GM18520 (cell line): ENCODE data around the gene FIBP.

ENCODE experiments used
- ATAC-seq: cut with Tn5 transposase; IDR thresholded peaks from one replicate; pipeline ENCODE4 v1.9.1; 2021; ENCODE audit not compliant: unreplicated experiment

The FIBP gene

DNA sequence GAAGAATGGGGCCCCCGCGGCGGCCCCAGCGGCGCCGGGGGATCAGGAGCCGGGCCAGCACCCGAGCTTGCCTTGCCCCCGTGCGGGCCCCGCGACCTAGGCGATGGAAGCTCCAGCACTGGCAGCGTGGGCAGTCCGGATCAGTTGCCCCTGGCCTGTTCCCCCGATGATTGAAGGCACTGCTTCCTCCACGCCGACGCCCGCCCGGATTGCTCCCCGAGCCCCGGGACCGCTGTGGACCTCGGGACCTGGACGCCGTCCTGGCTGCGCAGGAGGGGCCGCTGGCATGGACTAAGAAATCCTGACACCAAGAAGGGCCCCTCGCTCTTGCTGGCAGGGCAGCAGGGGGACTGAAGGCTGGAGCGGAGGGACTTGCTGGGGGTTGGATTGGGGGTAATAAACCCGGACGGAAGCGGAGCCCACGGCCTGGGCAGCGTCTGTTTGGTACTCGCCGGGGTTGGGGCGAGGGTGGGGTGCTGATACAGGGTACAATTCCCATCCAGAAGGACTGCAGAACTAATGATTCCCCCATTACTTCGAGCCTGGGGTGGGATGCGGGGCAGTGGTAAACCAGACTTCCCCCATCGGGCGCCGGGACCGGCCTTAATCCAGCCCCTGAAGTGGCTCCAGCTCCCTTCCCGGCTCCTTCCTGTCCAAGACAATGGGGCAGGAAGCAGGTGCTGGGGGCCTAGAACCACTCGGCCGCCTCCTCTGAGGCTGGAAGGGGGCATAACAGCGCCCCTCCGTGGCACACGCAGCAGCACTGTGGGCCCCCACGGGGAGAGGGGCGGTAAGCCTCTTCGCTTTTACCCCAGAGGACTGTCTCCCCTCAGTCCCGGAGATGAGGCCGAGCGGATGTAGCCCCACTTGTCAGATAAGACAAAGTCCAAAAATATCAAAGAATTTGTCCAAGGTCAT lies 3.2 kb upstream of the FIBP start:
- no peak for ATAC-seq

DNA sequence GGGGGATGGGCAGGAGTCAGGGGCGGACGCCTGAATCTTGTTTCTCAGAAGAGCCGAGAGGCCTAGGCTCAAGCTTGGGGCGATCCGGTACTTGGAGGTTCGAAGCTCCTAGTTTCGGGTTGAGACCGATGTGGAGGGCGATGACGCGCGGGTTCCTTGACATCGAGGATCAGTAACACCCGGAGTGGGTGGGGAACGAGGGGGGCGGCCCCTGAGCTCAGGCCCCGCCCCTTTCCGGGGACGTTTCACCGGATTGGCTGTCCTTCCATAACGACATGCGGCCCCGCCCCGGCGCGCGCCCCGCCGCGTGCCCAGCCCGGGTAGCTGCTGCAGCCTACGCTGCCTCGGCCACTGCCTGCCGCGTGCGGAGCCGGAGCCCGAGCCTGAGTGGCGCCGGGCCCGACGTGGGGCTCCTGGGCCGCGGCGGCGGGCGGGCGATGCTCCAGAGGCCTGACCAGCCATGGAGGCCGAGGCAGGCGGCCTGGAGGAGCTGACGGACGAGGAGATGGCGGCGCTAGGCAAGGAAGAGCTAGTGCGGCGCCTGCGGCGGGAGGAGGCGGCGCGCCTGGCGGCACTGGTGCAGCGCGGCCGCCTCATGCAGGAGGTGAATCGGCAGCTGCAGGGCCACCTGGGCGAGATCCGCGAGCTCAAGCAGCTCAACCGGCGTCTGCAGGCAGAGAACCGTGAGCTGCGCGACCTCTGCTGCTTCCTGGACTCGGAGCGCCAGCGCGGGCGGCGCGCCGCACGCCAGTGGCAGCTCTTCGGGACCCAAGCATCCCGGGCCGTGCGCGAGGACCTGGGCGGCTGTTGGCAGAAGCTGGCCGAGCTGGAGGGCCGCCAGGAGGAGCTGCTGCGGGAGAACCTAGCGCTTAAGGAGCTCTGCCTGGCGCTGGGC lies 2.3 kb upstream of the FIBP start, which contains the start of gene CCDC85B:
CCDC85B (plus strand) TSS at position 350 of the 895 bp plus-strand sequence; CDS start at position 461, 111 bp downstream.
- ATAC-seq: peak; percentile 49

DNA sequence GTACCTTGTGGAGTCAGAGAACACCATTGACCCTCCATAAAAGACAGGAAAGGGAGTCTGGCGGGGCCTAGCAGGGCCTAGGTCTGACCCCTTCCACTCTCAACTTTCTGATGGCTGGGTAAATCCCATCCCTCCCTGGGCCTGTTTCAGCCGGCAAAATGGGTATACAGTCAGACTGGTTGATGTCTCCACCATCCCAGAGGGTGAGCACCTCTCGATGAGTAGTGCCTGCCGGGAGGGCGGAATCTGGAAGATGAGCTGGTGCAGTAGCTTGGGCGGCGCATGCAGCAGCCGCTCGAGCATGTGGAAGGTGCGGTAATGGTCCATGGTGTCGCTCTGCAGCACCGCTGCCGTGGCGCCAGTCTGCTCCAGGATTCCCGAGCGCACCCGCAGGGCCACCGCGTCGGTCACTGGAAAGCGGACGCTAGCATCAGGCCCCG lies 528 bp downstream of the FIBP start:
- ATAC-seq: no peak

DNA sequence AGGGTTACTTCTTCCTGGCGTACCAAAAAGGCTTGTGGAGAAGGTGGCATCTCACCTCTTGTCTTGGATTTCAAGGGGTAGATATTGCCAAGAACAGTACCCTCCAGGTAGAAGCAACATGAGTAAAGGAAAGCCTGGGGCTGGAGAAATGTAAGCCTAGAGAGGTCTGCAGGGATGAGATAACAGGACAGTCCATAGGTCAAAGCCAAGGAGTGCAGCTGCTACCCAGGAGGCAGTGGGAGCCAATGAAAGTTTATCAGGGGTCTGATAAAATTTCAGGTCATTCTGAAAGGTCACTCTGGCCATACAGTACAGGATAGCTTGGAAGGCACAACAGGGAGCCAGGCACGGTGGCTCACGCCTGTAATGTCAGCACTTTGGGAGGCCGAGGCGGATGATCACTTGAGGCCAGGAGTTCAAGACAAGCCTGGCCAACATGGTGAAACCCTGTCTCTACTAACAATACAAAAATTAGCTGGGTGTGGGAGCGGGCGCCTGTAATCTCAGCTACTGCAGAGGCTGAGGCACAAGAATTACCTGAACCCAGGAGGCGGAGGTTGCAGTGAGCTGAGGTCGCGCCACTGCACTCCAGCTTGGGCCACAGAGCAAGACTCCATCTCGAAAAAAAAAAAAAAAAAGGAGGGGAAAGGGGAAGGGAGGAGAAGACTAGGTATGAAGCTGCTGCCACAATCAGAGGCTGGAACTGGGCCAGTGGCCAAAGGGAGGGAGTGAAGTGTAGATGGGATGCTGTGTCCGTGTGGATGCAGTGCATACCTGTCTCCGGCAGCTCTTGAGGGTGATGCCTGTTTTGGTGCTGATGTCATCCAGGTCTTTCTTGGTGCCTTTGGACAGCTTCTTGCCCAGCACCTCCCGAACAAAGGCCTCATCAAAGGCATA lies 1.2 kb downstream of the FIBP start:
- no peak for ATAC-seq

DNA sequence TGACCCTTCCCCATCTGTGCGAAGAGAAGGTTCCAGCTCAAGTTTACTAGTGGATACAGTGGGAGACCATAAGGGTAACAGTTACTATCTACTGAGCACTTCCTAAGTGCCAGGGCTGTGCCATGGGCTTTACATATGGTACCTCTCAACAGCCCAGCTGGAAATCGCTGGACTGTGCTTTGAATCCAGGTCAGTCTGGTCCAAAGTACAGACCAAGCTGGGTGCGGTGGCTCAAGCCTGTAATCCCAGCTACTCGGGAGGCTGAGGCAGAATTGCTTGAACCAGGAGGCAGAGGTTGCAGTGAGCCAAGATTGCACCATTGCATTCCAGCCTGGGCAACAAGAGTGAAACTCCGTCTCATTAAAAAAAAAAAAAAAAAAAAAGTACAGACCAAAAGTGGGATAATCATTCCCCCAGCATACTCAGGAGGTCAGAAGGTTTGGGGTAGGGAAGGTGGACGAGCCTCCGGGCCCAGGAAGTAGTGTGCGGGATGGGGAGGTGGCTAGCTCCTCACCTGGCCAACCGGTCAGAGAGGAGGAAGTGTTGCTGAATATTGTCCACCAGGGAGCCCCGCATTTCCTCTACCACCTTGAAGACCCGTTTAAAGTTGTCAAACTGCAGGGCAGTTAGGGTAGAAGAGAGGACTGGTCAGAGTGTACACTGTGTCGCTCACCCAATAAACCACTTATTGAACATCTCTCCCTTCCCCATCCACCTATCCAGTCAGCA lies 2.3 kb downstream of the FIBP start:
- no peak for ATAC-seq

DNA sequence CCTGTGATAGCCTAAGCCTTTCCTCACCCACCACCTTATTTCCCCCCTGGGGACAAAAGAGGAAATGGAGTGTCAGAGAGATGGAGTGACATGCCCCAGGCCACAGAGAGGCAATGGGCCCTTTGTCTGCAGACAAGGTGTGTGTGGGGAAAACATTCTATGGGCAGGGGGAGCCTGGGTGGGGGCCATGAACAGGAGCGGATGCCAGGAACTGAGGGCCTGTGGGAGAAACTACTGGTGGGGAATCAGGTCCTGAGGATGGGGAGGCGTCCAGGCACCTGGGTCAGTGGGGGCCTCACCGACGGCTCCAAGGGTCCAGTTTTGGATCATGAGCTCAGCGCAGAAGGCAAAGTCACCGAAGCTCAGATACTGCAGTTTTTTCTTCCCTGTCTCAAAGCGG lies 3.0 kb downstream of the FIBP start:
- no peak for ATAC-seq

DNA sequence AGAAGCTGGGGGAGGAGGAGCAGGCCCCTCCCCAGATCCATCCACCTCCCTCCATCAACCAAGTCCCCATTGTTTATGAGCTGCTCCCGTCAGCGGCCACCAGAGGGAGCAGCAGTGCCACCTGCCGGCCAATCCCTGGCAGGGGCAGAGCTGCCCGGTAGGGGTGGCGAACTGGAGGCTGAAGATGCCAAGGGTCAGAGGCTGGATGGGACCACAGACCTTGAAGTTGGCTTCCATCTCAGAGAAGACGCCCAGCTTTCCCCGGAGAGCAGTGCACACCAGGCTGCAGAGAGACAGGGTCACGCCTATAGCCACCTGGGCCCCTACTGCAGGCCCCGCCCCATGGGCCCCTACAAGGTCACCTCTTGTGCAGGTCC lies 3.6 kb downstream of the FIBP start:
- no peak for ATAC-seq

DNA sequence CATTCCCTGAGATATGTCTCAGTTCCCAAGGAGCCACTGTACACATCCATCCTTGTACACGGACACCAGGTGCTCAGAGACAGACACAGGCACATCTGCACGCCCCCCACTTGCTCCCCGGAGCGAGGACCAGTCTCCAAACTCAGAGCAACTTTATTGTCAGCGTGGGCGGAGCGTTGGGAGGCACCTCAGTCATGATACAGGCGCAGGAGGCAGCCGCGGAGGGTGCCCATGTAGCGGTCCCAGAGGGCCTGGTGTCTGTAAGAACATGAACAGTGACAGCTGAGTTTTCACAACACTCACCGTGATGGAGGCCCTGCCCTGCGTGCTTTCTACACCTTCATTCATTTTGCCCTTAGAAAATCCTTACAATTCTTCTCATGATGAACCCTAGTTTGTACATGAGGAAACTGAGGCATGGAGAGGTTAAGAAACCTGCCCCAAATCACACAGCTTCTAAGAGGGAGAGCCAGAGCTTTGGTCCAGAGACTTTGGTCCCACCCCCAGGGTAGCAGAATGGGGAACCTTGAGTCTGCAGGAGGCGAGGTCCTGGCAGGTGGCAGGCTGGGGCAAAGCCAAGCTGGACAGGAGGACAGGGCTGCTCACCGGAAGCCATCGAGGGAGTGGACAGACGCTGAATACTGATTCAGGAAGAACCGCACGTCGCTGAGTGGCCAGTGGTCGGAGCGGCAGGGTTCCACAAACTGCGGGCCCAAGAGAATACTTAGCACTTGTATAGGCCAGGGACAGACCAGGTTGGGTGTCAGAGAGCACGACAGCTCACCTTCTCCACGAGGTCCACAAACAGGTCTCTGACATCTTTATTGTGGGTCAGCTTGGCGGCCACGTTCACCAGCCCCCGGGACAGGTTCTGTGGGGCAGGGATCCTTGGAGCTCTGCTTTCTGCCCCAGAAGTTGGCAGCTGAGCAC lies 4.2 kb downstream of the FIBP start:
- ATAC-seq: no peak

DNA sequence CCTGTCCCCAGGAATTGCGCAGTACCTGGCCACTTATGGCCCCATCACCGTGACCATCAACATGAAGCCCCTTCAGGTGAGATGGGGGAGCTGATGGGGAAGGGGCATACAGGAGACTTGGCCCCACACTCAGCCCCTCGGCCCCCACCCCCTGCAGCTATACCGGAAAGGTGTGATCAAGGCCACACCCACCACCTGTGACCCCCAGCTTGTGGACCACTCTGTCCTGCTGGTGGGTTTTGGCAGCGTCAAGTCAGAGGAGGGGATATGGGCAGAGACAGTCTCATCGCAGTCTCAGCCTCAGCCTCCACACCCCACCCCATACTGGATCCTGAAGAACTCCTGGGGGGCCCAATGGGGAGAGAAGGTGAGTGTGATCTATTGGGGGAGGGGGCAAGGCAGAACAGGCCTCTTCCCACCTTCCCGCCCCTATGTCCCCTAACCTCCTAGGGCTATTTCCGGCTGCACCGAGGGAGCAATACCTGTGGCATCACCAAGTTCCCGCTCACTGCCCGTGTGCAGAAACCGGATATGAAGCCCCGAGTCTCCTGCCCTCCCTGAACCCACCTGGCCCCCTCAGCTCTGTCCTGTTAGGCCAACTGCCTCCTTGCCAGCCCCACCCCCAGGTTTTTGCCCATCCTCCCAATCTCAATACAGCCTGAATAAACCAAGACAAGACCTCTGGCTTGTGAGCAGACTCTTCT lies 5.1 kb downstream of the FIBP start:
- ATAC-seq: no peak

DNA sequence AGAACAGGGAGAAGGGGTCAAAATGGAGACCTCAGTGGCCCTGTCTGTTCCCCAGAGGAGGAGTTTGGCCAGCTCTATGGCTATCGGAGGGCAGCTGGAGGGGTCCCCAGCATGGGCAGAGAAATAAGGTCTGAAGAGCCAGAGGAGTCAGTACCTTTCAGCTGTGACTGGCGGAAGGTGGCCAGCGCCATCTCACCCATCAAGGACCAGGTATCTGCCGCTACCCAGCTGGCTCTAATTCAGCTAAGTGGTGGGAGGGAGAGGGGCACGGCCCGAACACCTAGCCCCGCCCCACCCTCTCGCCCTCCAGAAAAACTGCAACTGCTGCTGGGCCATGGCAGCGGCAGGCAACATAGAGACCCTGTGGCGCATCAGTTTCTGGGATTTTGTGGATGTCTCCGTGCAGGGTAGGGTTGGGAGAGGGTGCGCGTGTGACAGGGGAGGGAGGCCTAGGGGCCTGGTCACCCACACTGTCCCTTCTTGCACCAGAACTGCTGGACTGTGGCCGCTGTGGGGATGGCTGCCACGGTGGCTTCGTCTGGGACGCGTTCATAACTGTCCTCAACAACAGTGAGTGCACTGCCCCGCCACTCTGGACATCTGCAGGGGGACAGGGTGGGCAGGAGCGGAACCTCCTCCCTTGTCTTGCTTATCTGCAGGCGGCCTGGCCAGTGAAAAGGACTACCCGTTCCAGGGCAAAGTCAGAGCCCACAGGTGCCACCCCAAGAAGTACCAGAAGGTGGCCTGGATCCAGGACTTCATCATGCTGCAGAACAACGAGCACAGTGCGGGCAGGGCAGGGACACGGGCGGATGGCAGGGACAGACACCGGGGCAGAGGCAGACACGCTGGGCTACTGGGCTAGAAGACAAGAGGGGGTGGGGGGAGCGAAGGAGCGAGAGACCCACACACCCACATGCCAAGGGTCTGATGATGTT lies 5.9 kb downstream of the FIBP start:
- no peak for ATAC-seq

DNA sequence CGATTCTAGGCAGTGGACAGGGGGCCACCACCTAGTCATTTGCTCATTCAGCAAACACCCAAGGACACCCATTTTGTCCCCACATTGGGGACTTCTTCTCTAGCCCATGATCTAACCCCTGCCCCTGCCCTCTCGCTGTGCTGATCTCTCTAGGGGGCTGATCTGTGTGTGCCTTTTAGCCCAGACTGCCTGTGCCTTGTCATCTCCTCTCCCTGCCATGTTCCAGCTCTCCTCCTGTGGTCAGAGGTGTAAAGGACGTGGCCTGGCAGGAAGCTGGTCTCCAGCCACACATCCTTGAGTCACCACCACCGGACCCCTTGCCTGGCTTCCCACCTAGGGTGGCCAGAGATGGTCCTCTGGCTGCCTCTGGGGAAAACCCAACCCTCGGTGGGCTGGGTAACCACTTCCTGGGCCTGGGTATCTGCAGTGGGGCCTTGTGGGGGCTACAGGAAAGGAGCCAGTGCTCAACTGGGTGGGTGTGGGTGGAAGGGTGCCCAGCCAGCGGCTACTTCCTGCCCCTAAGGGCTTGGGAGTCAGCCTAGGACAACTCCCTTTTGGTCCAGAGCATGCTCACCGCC lies 7.3 kb downstream of the FIBP start:
- ATAC-seq: no peak

DNA sequence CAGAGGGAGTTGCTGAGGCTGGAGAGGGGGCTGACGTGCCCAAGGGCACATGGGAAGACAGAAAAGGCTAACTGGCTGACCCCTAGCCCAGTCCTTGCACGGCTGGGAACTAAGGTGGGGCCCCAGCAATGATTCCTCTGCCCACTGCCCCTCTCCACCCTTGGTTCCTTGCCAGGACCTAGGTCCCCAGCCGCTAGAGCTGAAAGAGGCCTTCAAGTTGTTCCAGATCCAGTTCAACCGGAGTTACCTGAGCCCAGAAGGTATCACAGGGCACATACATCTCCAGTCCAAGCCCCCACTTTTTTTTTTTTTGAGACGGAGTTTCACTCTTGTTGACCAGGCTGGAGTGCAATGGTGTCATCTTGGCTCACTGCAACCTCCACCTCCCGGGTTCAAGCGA lies 8.2 kb downstream of the FIBP start:
- ATAC-seq: no peak

DNA sequence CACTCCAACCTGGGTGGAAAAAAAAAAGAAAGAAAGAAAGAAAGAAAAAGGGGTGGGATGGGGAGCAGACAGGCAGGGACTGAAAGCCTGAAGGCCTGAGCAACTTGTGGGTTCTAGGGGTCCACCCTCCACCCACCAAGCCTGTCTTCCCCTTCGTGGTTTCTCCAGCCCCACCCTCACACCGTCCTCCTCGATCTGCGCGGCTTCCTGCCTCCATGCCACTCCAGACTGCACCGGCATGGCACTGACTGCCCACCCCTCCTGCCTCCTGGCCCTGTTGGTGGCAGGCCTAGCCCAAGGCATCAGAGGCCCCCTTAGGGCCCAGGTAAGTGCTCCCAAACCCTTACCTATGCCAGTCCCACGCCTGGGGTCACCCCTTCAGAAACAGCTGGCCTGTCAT lies 8.7 kb downstream of the FIBP start, which contains the start of gene CTSW:
CTSW (plus strand) TSS at position 221 of the 400 bp plus-strand sequence; CDS start at position 239, 18 bp downstream.
- no peak for ATAC-seq

DNA sequence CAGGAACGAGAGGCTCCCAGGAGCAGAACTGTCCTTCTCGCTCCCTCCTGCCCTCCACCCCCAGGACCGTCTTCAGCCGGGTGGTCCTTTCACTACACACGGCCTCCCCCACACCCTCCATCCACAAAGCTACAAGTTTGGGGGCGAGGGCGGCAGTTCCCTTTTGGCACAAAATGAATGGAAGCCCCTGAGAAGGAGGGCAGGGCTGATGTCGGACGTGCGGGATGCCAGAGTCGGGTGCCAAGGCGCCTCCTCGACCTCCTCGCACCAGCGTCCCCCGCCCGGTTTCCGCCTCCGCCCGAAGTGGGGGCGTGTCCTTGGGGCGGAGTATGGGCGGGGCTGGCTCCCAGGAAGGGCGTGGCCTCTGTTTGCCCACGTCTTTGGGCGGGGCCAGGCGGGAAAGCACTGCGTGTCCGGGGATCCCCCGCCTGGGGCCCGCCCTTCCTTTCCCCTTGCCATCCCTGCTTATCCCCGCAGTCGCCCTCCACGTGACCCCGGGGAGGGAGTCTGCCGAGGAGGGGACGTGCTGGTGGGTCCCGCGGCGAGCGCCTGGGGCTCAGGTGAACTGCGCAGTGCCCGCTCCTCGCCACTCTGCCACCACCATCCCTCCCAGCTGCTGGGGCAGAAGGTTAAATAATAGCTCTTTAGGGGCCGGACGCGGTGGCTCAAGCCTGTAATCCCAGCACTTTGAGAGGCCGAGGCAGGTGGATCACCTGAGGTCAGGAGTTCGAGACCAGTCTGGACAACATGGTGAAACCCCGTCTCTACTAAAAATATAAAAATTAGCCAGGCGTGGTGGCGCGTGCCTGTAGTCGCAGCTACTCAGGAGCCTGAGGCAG lies 14.7 kb downstream of the FIBP start:
- ATAC-seq: peak; percentile 83

DNA sequence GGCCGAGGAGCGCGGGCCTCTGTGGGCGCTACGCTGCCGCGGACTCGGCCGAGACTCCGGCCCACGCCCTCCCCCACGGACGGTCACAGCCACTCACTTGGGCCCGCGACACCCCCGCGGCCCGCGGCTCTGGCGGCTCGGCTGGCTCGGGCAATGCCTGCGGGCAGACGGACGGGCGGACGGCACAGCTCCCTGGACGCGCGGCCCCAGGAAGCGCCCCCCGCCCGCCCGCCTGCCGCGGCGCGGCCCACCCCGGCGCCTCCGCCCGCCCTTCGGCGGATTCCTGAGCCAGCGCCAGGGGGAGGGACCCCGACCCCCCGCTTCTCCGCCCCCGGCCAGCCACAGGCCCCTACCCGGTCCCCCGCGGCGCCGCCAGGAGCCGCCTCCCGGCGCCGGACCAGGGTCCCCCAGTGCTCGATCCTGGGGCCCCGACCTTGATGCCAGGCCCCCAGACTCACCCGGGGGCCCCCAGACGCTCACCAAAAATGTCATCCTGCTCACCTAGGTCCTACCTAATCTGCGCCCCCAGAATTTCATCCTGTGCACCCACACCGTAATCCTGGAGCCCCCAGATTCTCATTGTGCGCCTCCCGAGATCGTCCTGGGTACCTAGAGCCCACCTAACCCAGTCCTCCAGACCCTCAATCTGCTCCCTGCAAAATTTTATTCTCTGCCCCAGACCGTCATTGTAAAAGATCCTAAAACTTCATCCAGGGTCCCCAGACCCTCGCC lies 15.5 kb downstream of the FIBP start, which contains the start of gene EFEMP2:
EFEMP2 (minus strand) TSS at position 215 of the 732 bp plus-strand sequence. CDS start 446 bp downstream, outside the sequence.
- ATAC-seq: no peak
